T47D (cell line): Measurements from ENCODE around the gene TRPV3.
"Not testable (repeated sequence)": the region's sequence is repeated elsewhere in the genome, so short reads cannot be mapped to it uniquely, and the experiment has no call there.

ENCODE experiments used
- DNase-seq, 2 experiments: peaks; one replicate each; pipeline versions ENCODE4 v3.0.0 to v3.0.0-alpha.2; 2011 to 2012; ENCODE audit warnings: low read depth in 1 of 2, low spot score in 1 of 2
- JUND ChIP-seq: IDR thresholded peaks from 2 replicates; pipeline ENCODE4 v1.6.1; 2012; ENCODE audit warnings: low read depth
- in situ Hi-C: cut with HindIII; loops from 2 replicates; pipeline ENCODE4 v1.10.0; 2016; ENCODE audit warnings: low sequenced_read_pairs, low pct_unique_long_range_greater_than_20kb

Gene TRPV3

DNA sequence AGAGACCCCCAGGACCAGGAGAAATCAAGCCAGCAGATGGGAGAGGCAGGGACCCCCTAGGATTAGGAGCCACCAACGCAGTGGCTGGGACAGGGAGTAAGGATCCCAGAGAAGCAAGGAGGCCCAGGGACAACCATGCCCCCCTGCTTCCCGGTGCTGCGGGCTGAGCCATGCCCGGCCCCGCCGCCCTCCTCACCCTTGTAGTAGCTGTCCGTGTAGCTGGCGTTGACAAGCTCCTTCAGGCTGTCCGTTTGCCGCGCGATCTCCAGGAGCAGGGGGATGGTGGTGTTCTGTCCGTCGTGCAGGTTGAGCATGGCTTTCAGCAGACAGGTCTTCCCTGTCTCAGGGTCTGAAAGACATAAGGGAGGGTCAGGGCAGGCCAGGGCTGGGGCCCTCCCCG is 33.2 kb upstream of the TRPV3 start:
- no peak for DNase-seq
- TF ChIP-seq JUND: no peak
- in situ Hi-C loops: no loop called here

DNA sequence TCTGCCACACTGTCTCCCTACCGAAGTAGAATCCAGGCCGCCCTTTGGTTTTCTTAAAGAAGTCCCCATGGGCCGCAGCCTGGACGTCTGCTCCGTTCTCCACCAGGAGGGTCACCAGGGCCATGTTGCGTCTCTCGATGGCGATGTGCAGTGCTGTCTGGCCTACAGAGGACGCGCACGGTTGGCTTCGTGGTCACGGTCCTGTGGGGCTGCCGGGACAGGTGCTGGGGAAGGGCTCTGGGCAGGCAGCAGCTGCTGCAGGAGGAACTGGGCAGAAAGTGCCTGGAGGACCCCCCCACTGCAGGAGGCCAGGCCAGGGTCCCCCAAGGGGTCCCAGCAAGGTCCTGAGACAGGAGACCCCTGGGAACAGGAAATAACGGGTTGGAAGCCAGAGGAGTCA is 32.6 kb upstream of the TRPV3 start:
- in situ Hi-C loops: no loop called here
- no peak for TF ChIP-seq JUND
- no peak for DNase-seq

DNA sequence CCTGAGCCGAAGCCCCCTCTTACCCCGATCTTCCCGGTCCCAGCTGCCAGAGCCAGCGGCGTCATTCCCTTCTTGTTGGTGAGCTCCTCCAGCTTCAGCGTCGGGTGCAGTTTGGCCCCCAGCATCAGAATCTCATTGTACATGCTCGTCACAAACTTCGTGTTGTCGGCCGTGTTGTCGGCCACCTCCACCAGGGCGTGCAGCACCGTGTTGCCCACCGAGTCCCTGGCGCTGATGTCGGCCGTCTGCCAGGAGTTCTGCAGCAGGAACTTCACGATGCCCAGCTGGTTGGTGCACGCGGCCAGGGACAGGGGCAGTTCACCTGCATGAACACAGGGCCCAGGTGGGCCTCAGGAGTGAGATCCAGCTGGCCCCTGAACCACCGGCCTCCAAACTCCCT is 32.2 kb upstream of the TRPV3 start:
- DNase-seq: no peak
- in situ Hi-C loops: no loop called here
- no peak for TF ChIP-seq JUND

DNA sequence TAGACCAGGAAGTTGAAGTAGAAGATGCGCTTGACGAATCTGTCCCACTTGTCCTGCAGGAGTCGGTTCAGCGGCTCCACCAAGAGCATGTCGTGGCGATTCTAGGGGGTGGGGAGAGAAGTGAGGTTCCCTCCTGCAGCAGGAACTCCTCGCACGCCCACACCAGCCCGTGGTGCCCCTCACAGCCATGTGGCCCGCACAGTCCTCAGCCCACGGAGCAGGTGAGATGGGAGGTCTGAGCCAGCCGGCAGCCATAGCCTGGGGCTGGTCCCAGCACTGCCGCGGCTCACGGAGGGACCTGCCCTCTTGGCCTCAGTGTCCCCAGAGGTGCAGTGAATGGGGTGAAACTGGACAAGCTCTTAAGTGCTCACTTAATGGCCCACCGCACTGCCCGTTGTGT is 28.2 kb upstream of the TRPV3 start:
- no peak for TF ChIP-seq JUND
- in situ Hi-C loops: no loop called here
- DNase-seq: no peak

DNA sequence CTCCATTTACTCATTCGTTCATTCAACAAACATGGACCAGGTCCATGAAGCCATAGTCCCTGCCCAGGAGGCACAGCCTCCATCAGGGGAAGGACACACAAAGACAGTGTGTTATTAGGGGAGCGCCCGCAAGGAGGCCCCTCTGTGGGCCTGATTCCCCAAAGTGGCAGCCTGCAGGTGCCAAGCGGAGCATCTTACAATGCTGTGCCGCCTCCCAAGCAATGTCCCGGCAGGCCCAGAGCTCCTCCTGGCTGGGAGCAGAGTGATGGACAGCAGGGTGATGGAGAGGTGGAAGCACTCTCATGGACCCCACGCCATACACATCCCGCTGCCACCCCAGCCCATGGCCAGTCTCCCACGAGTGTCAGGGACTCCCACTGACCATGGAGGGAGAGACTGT is 25.8 kb upstream of the TRPV3 start:
- TF ChIP-seq JUND: no peak
- DNase-seq: no peak
- in situ Hi-C loops: no loop called here

DNA sequence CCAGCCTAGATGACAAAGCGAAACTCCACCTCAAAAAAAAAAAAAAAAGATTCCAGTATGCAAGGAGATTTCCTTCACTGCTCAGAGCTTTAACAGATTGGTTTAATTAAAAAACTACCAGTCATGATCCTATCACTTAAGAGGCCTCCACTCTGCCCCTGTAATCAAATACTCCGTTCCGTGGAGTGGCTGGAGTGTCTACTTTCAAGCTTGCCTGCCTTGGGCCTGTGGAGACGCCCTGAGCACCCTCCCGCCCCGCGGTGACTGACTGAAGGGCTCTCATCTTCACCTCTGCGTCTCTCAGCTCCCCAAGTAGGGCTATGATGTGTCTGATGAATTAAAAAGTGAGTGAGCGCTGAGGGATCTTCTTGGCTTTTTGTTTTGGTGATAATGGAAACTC is 25.3 kb upstream of the TRPV3 start:
- TF ChIP-seq JUND: no peak
- no peak for DNase-seq
- in situ Hi-C loops: no loop called here

DNA sequence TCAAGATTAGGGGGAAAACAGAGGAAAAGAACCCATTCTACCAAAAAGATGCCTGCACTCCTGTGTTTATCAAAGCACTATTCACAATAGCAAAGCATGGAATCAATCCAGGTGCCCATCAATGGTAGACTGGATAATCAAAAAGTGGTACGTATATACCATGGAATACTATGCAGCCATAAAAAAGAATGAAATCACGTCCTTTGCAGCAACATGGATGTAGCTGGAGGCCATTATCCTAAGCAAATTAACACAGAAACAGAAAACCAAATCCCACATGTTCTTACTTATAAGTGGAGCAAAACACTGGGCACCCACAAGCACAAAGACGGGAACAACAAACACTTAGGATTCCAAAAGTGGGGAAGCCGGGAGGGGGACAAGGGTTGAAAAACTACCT is 21.1 kb upstream of the TRPV3 start:
- DNase-seq, in situ Hi-C loops: not testable (repeated sequence)

DNA sequence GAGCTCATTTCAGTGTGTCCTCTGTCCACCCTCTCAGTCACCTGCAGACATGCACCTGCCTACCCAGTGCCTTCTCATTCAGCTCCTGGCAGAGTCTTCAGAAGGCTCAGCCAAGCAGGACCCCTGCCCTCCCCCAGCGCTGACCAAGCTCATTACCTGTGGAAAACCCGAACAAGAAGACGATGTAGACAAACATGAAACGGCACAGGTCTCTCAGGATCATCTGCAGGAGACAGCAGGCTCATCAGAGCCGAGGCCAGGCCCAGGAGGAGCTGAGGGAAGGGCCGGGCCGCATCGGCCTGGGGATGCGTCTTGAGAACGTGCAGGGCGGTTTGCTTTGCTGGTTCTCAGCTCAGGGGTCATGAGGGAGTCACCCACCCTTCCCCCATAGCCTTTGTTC is 19.4 kb upstream of the TRPV3 start:
- TF ChIP-seq JUND: no peak
- DNase-seq: no peak
- in situ Hi-C loops: no loop called here

DNA sequence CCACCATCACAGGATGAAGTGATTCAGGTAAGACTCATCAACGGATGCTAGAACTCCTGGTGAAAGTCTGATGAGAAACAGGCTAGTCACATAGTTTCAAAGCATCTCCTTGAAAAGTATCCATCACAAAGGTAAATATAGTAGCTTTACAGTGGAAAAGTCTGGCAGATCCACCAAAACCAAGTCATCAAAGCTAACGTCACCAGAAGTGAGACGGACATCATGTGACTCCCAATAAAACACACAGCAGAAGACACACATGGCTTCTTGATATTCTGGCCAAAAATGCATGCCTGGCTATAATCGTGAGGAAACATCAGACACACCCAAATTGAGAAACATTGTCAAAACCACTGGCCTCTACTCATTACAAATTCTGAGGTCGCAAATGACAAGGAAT is 17.9 kb upstream of the TRPV3 start:
- in situ Hi-C loops: no loop called here
- no peak for TF ChIP-seq JUND
- no peak for DNase-seq

DNA sequence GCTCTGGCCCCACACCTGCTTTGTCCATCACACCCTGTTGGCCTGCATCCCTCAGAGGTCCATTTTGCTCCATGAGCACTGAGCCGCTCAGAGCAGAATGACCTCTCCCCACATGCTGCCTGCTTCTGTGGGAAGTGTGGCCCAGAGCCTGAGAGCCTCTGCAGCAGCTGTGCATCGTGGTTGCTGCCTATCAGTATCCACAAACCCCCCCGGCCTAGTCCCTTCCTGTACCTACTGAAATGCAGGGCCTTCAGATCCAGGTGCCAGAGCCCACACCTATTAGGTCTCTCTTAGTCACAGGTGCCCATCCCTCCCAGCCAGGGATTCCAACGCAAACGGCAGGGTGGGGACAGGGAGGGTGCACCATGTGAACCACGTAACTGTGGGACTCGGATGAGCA is 16.6 kb upstream of the TRPV3 start:
- no peak for DNase-seq
- in situ Hi-C loops: no loop called here
- TF ChIP-seq JUND: no peak

DNA sequence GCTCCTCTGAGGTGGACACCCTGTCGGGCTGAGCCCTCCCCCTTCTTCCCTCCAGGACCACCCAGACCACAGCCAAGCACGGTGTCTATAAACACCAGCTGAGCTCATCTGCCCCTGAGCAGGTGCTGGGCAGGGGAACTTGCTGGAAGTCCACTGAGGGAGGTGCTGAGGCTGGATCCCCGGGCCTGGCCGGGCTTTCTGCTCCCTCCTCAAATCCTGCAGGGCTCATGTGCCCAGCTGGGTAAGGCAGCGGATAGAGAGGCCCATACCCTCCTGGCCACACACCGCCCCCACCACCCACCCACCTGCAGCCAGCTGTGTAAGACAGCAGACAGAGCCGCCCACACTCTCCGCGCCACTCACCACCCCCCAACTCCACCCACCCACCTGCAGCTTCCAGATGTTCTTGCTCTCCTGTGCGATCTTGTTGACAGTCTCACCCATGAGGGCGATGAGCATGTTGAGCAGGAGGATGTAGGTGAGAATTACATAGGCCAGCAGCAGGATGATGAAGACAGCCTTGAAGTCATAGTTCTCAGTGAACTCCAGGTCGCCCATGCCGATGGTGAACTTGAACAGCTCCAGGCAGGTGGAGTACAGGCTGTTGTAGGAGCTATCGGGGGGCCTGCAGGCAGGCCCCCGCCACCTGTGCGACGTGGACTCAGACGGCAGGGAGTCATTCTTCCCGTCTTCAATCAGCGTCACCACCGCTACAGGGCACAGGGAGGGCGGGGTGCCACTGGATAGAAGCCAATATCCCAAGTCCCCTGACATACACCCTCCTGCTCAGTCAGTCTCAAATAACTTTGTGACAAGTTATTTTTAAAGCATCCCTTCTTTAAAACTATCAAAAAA is 15.9 kb upstream of the TRPV3 start:
- no peak for DNase-seq
- in situ Hi-C loops: no loop called here
- no peak for TF ChIP-seq JUND

DNA sequence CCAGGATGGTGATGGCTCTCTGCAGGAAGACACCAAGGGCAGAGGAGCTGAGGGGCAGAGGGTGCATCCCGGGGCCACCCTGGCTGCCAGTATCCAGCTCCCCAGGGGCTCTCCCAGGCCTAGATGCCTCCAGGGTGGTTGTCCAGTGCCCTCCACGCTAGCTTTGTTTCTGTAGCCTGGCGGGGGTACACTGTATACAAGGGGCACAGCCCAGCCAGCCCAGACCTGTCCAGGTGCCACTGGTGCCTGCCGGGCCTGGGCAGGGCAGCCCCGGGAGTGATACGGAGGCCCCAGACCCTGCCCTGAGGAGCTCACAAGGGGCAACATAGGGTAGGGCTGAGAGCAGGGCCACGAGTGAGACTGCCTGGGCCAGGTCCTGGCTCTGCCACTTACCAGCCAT is 14.6 kb upstream of the TRPV3 start:
- in situ Hi-C loops: no loop called here
- no peak for TF ChIP-seq JUND
- DNase-seq: no peak

DNA sequence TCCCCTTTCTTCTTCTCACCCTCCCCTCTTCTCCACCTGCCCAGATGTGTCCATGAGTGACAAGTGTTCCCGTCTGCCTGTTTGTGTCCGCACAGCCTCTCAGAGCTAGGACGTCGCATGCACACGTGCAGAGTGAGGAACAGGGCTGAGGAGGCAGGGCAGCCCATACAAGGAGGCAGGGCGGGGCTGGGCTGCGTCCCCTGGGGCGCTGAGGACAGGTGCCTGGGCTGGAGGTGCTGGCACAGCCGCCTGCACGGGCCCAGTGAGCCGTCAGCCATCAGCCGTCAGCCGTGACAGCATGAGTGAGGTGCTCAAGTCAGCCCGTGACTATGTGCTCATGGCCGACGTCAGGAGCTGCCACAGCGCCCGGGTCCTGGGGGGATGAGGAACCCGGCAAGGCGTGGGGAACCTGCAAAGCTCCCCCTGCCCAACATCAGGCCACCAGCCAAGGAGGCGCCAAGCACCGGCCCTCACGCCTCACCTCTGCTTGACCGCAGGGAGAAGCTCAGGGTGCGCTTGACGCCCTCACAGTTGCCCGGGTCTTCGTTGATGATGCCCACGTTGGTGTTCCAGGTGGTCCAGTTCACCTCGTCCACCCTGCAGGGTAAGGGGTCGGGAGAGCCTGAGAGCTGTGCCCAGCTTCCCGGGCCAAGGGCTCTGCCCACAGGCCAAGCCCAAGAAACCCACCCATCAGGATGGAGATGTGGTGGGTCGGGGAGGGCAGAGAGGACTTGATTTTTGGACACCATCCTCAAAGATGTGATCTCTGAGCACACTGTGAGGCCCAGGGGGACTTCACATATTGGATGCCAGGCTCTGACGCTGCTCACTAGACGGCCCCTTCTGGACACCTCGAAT is 13.7 kb upstream of the TRPV3 start:
- DNase-seq: no peak
- in situ Hi-C loops: no loop called here
- no peak for TF ChIP-seq JUND
